Measurements from ENCODE around the gene CD69.

The CD69 gene

DNA sequence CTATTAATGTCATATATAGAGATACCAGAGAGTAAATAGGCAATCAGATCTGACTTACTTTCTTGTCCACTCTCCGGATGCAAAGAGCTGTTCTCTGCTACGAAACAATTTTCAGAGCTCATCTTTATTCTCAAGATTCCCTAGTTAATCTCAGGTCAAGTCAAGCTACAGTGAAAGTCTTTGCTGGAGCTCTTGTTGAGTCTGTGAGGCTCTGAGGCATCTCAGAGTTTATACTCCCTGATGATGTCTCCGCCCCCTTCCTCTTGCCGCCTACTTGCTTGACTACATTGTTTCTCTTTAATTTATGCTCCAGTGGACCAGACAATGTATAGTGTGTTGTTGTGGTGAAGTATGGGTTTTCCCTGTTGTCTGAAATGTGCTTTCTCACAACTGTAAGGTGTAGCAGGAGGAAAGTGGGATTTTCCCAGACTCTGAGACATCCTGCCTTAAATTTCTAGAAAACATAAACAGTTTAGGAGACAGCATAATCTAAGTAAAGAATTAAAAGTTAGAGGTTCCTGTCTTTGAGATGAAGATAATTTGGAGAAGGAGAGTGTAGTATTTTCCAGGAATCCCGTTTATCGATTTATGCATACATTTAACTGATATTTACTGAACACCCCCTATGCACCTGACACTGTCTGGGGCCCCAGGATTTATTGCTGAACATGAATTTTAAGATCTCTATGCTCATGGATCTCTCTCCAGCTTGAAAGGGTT lies at the start of gene CD69:
TSS of gene CD69 (minus strand) at position 203 of the 720 bp plus-strand sequence. CDS start at position 122, 81 bp downstream.
- no peak for DNase-seq (ENCODE audit: extremely low read depth, low read depth)
- no peak for TF ChIP-seq CTCF (IDR thresholded peaks at IDR 0.05; ENCODE audit: low read depth, low read length, missing control alignments)
- no peak within 1 kb of the TSS for H3K4me3 ChIP-seq (replicated peaks; ENCODE audit: low read depth, low read length)

DNA sequence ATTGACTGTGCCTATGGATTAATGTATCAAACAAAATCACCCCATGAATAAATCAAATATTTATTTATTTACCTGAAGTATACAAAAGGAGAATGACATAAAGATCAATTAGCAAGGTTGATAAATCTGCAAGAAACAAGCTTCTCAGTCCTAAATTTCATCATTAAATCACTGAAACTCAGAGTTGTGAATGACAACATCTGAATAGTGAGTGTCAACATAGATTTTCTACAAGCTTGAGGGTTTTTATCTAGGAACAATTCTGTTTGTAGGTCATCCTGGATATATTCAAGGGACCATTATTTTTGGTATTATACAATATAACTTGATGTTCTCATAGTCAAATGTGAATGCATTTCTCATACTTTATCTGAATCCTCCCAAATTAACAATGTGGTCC lies 49.2 kb upstream of the CD69 start:
- TF ChIP-seq CTCF (IDR thresholded peaks at IDR 0.05; ENCODE audit: low read depth, low read length, missing control alignments): no peak
- DNase-seq (ENCODE audit: extremely low read depth, low read depth): no peak

GRCh38 chr12:9809338-9809737 lies 48.6 kb upstream of the CD69 start:
- H3K4me3 ChIP-seq (replicated peaks; ENCODE audit: low read depth, low read length): no peak overlapping the region
- TF ChIP-seq CTCF (IDR thresholded peaks at IDR 0.05; ENCODE audit: low read depth, low read length, missing control alignments): no peak

More for the DNA sequence above, 49.2 kb upstream of the CD69 start:
- H3K4me3 ChIP-seq (replicated peaks; ENCODE audit: low read depth, low read length): no peak overlapping the region

GRCh38 chr12:9808504-9808903 lies 47.8 kb upstream of the CD69 start:
- no peak overlapping the region for H3K4me3 ChIP-seq (replicated peaks; ENCODE audit: low read depth, low read length)
- TF ChIP-seq CTCF (IDR thresholded peaks at IDR 0.05; ENCODE audit: low read depth, low read length, missing control alignments): no peak
- DNase-seq (ENCODE audit: extremely low read depth, low read depth): no peak

More at GRCh38 chr12:9809338-9809737, 48.6 kb upstream of the CD69 start:
- no peak for DNase-seq (ENCODE audit: extremely low read depth, low read depth)

DNA sequence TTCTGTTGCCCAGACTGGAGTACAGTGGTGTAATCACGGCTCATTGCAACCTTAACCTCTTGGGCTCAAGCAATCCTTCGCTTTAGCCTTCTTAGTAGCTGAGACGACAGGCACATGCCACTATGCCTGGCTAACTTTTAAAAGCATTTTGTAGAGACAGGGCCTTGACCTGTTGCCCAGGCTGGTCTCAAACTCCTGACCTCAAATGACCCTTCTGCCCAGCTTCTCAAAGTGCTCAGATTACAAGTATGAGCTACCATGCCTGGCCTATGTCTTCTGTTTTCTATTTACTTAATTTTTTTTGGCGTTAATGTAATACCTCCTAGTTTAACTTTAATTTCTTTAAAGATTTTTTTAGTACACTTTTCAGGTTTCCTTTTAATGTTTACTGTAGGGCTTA lies 46.0 kb upstream of the CD69 start:
- DNase-seq (ENCODE audit: extremely low read depth, low read depth): no peak
- no peak for TF ChIP-seq CTCF (IDR thresholded peaks at IDR 0.05; ENCODE audit: low read depth, low read length, missing control alignments)
- no peak overlapping the region for H3K4me3 ChIP-seq (replicated peaks; ENCODE audit: low read depth, low read length)

DNA sequence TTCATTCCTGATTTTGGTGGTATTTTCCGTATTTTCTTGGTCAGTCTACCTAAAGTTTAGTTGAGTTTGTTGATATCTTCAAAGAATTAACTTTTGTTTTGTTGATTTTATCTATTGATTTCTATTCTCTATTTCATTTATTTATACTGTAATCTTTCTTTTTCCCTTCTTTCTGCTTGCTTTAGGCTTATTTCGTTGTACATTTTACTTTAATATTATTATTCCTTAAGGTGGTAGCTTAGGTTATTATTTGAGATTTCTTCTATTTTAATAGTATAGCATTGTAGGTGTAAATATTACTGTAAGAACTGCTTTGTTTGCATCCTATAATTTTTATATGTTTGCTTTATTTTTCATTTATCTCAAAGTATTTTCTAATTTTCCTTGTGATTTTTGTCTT lies 45.2 kb upstream of the CD69 start:
- no peak for DNase-seq (ENCODE audit: extremely low read depth, low read depth)
- no peak for TF ChIP-seq CTCF (IDR thresholded peaks at IDR 0.05; ENCODE audit: low read depth, low read length, missing control alignments)
- H3K4me3 ChIP-seq (replicated peaks; ENCODE audit: low read depth, low read length): no peak overlapping the region

DNA sequence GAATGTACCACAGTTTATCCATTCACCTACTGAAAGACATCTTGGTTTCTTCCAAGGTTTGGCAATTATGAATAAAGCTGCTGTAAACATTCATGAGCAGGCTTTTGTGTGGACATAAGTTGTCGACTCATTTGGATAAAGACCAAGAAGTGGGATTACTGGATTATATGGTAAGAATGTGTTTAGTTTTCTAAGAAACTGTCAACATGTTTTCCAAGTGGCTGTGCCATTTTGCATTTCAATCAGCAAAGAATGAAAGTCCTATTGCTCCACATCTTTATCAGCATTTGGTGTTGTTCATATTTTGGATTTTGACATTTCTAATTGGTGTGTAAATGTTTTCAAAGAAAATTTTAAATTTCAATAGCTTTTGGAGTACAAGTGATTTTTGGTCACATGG lies 39.3 kb upstream of the CD69 start:
- no peak for DNase-seq (ENCODE audit: extremely low read depth, low read depth)
- H3K4me3 ChIP-seq (replicated peaks; ENCODE audit: low read depth, low read length): no peak overlapping the region
- TF ChIP-seq CTCF (IDR thresholded peaks at IDR 0.05; ENCODE audit: low read depth, low read length, missing control alignments): no peak

Data from HFF-Myc (cell line).